Measurements from ENCODE around the gene CFAP141. TPM values are rescaled to one million over a fixed set of nuclear protein-coding genes. Genes with fewer than 3 reads are reported as not detected.

The CFAP141 gene
- total and polyA plus RNA-seq, 8 donors = not detected

DNA sequence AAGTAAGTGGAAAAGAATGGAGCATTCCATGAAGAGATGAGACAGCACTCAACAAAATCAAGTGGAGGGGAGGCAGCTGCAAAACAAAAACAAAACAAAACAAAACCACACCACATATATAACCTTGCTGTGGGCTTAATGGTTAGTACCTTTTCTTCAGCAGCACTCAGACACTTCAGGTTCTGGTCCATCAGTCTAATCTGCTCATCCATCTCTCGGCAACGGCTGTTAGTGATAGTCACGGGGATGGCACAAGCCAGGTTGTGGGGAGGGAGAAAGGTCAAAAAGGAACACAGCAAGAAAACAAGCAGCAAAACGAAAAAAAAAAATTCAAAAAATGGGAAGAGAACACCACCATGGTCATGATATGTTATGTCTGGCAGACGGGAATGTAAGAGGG is 34.3 kb downstream of the CFAP141 start:
- 87 to 93% (median 89%) methylated on average over 5 of the region's 5 CpGs for WGBS, 5 donors
- no peak for DNase-seq
- intact Hi-C loops (cut with DNase I; ENCODE audit: low total_unique reads) = no loop called here
- Histone ChIP-seq H3K27ac (no peak overlapping the region), H3K4me3 (no peak overlapping the region), H3K9me3 (no peaks in the 10 kb centered on the region), H3K27me3 (no peaks in the 10 kb centered on the region), H3K36me3 (peaks cover 90 to 94% (median 92%) of the 10 kb centered on the region in 4 donors), H3K4me1 (peaks cover 12 to 17% (median 14%) of the 10 kb centered on the region in 4 donors)
- TF ChIP-seq POLR2A (IDR thresholded peaks at IDR 0.05) = no peak
- TF ChIP-seq, protein P1, sequence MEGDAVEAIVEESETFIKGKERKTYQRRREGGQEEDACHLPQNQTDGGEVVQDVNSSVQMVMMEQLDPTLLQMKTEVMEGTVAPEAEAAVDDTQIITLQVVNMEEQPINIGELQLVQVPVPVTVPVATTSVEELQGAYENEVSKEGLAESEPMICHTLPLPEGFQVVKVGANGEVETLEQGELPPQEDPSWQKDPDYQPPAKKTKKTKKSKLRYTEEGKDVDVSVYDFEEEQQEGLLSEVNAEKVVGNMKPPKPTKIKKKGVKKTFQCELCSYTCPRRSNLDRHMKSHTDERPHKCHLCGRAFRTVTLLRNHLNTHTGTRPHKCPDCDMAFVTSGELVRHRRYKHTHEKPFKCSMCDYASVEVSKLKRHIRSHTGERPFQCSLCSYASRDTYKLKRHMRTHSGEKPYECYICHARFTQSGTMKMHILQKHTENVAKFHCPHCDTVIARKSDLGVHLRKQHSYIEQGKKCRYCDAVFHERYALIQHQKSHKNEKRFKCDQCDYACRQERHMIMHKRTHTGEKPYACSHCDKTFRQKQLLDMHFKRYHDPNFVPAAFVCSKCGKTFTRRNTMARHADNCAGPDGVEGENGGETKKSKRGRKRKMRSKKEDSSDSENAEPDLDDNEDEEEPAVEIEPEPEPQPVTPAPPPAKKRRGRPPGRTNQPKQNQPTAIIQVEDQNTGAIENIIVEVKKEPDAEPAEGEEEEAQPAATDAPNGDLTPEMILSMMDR (IDR thresholded peaks at IDR 0.05) = no peak
- TF ChIP-seq POLR2AphosphoS5 (IDR thresholded peaks at IDR 0.05) = no peak
- no peak for TF ChIP-seq EP300 (IDR thresholded peaks at IDR 0.05)

DNA sequence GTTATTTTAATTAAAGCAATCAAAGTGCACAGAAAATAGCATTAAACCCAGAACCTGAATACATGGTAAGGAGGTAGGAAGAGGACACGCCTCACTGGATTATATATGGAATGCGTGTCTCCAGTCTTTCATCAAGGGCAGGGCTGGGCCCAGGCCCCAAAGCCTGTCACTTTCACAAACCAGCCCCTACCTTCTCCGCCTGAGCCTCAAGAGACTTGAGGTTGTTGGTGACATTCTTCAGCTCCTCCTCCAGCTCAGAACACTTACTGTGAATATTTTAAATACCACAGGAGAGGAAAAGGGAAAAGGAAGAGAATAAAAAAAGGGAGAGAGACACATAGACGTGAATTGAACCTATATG is 34.9 kb downstream of the CFAP141 start:
- Histone ChIP-seq H3K27ac (no peak overlapping the region), H3K27me3 (no peaks in the 10 kb centered on the region), H3K36me3 (peaks cover 97 to 100% (median 98%) of the 10 kb centered on the region in 4 donors), H3K4me3 (no peak overlapping the region), H3K4me1 (peaks cover 5 to 10% (median 7%) of the 10 kb centered on the region in 4 donors), H3K9me3 (no peaks in the 10 kb centered on the region)
- no peak for TF ChIP-seq POLR2AphosphoS5 (IDR thresholded peaks at IDR 0.05)
- no peak for TF ChIP-seq POLR2A (IDR thresholded peaks at IDR 0.05)
- no peak for TF ChIP-seq EP300 (IDR thresholded peaks at IDR 0.05)
- TF ChIP-seq, protein P1 (IDR thresholded peaks at IDR 0.05) = no peak
- intact Hi-C loops (cut with DNase I; ENCODE audit: low total_unique reads) = no loop called here
- no peak for DNase-seq
- WGBS, 5 donors = 87 to 95% (median 93%) methylated on average over 4 of the region's 4 CpGs

DNA sequence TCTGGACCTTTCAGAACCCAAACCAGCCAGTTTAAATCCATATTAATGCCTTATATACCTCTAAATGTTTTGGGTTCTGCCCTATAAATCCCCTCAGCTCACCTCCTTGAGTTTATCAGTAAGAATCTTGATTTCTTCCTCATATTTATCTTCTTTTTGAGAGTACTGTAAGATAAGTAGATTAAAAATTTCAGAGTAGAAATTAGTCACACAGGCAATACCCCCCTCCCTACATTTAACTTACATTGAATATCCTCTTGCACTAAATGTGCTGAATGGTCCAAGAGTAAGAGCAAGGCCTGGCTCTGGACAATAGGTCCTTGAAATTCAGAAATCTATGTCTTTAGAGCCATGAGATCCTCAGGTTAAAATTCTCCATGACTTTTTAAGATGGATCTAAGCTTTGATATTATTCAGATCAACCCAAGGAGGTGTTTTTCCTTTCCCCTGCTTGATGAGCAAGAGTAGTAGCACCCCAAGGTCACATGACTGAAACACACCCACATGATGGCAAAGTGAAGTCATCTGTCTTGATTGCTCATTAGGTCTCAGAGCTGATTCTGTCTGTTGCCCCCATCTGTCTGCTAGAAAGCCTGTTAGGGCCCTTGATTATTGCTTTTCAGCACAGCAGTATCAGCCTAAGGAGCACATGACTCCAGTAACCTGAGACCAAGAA is 35.4 kb downstream of the CFAP141 start:
- H3K27ac ChIP-seq = no peak overlapping the region

DNA sequence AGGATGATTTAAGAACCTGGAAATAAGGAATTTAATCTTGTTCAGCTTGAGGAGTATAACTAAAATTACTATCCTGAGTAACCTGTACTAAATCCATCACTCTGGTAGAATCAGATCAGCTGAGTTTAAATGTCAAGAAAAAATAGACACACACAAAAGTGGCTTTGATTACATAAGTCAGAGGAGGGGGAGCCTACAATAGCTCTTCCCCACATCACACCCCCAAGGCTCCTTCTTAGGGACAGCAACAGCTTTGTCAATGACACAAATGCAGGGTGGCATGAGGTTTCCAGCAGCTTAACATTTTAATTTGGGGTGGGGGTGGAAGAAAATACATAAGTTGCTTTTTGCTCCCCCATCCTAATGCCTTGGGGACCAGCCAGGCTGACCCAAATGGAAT is 38.7 kb downstream of the CFAP141 start:
- no peaks in the 10 kb centered on the region for H3K9me3 ChIP-seq
- peaks cover 92 to 100% (median 100%) of the 10 kb centered on the region in 4 donors for H3K36me3 ChIP-seq
- TF ChIP-seq, protein P1 (IDR thresholded peaks at IDR 0.05) = no peak
- TF ChIP-seq POLR2A (IDR thresholded peaks at IDR 0.05) = no peak
- no peak for TF ChIP-seq EP300 (IDR thresholded peaks at IDR 0.05)
- no peak for TF ChIP-seq POLR2AphosphoS5 (IDR thresholded peaks at IDR 0.05)
- intact Hi-C loops (cut with DNase I; ENCODE audit: low total_unique reads) = no loop called here
- no peak overlapping the region for H3K4me3 ChIP-seq
- no peak overlapping the region for H3K27ac ChIP-seq
- H3K4me1 ChIP-seq = no peaks in the 10 kb centered on the region
- H3K27me3 ChIP-seq = no peaks in the 10 kb centered on the region
- no peak for DNase-seq

More for the DNA sequence above, 35.4 kb downstream of the CFAP141 start:
- H3K4me3 ChIP-seq = no peak overlapping the region
- no peaks in the 10 kb centered on the region for H3K9me3 ChIP-seq
- peaks cover 97 to 100% (median 100%) of the 10 kb centered on the region in 4 donors for H3K36me3 ChIP-seq
- intact Hi-C loops (cut with DNase I; ENCODE audit: low total_unique reads) = no loop called here
- H3K27me3 ChIP-seq = no peaks in the 10 kb centered on the region
- peaks cover 0 to 5% (median 2%) of the 10 kb centered on the region in 4 donors for H3K4me1 ChIP-seq
- TF ChIP-seq, protein P1 (IDR thresholded peaks at IDR 0.05) = no peak
- TF ChIP-seq POLR2AphosphoS5 (IDR thresholded peaks at IDR 0.05) (no peak), EP300 (IDR thresholded peaks at IDR 0.05) (no peak), POLR2A (IDR thresholded peaks at IDR 0.05) (no peak)
- DNase-seq = no peak
